Mammary epithelial cell (primary cell): ENCODE data around the gene ACKR3.

Source experiments
- CTCF ChIP-seq, 2 donors: IDR thresholded peaks in 1 of 2; conservative IDR thresholded peaks in 1 of 2; 2 replicates each; pipeline ENCODE4 v1.5.1; 2011 to 2012; ENCODE audit warnings: inconsistent platforms in 2 of 2, low read length in 2 of 2, mild to moderate bottlenecking in 2 of 2, control low read depth in 1 of 2, low read depth in 1 of 2; ENCODE audit not compliant: insufficient read depth in 1 of 2; ENCODE audit errors: extremely low read depth in 1 of 2
- EZH2 ChIP-seq: IDR thresholded peaks from 2 replicates; pipeline ENCODE4 v1.6.1; 2012; ENCODE audit warnings: low read length, inconsistent platforms, borderline replicate concordance

GRCh38 chr2:236538242-236538641 lies 31.4 kb upstream of the ACKR3 start:
- TF ChIP-seq CTCF (conservative IDR thresholded peaks at IDR 0.05 in 1 of 2, IDR thresholded peaks at IDR 0.05 in 1 of 2; ENCODE audit: extremely low read depth in 1 of 2, insufficient read depth in 1 of 2, low read depth in 1 of 2, low read length in 2 of 2) (no peak), EZH2 (no peak)
